NCI-H1930 (cell line): ENCODE data around the gene MRPS27.

Experiments used
- DNase-seq, 2 experiments: peaks; one replicate each; lab custom pipeline; 2025; lab: John Stamatoyannopoulos, UW

The MRPS27 gene

GRCh38 chr5:72256536-72256935 is 63.5 kb downstream of the MRPS27 start:
- DNase-seq, result no peak

- DNase-seq, result no peak
Measured at GRCh38 chr5:72255670-72256069, 64.4 kb downstream of the MRPS27 start.

- no peak for DNase-seq
Measured at GRCh38 chr5:72255237-72255636, 64.8 kb downstream of the MRPS27 start.

- DNase-seq, result no peak
Measured at GRCh38 chr5:72252574-72253155, 67.4 kb downstream of the MRPS27 start.

- DNase-seq, result no peak
Measured at GRCh38 chr5:72252008-72252407, 68.0 kb downstream of the MRPS27 start.

GRCh38 chr5:72251386-72251785 is 68.7 kb downstream of the MRPS27 start:
- no peak for DNase-seq

GRCh38 chr5:72248410-72248981 is 71.5 kb downstream of the MRPS27 start:
- DNase-seq, result no peak

GRCh38 chr5:72246954-72247442 is 73.0 kb downstream of the MRPS27 start:
- DNase-seq, result no peak

GRCh38 chr5:72245951-72246532 is 74.0 kb downstream of the MRPS27 start:
- DNase-seq, result no peak

GRCh38 chr5:72245546-72245945 is 74.5 kb downstream of the MRPS27 start:
- no peak for DNase-seq

GRCh38 chr5:72244862-72245371 is 75.1 kb downstream of the MRPS27 start:
- DNase-seq, result peak in 1 of 2 experiments; percentile 8

- no peak for DNase-seq
Measured at GRCh38 chr5:72243706-72244105, 76.3 kb downstream of the MRPS27 start.

GRCh38 chr5:72242796-72243475 is 77.1 kb downstream of the MRPS27 start:
- DNase-seq, result no peak

- DNase-seq, result peak; percentile 12 to 17
Measured at GRCh38 chr5:72241346-72242003, 78.6 kb downstream of the MRPS27 start.

- DNase-seq, result no peak
Measured at GRCh38 chr5:72238712-72239445, 81.2 kb downstream of the MRPS27 start.

- no peak for DNase-seq
Measured at GRCh38 chr5:72237879-72238278, 82.2 kb downstream of the MRPS27 start.

- DNase-seq, result no peak
Measured at GRCh38 chr5:72237415-72237814, 82.6 kb downstream of the MRPS27 start.

GRCh38 chr5:72235725-72236124 is 84.3 kb downstream of the MRPS27 start:
- DNase-seq, result no peak

GRCh38 chr5:72234868-72235267 is 85.2 kb downstream of the MRPS27 start:
- DNase-seq, result no peak

- no peak for DNase-seq
Measured at GRCh38 chr5:72234265-72234700, 85.8 kb downstream of the MRPS27 start.

- DNase-seq, result no peak
Measured at GRCh38 chr5:72233835-72234234, 86.2 kb downstream of the MRPS27 start.
